Measurements from ENCODE around the gene TIMM13. TPM values are rescaled to one million over a fixed set of nuclear protein-coding genes. Genes with fewer than 3 reads are reported as not detected.

Gene TIMM13
- total and polyA plus RNA-seq, 2 donors (not counting 1 experiment from before 2014, with no cell fraction given) = 19.4 to 32.5 TPM

- Mint-ChIP-seq H3K4me1 (peaks cover 34% of the 10 kb centered on the region), H3K4me3 (peak overlapping the region; percentile 88), H3K9me3 (ENCODE audit: insufficient read depth) (no peaks in the 10 kb centered on the region), H3K27ac (peak overlapping the region; percentile 87), H3K27me3 (no peaks in the 10 kb centered on the region)
- under 1% methylated on average over 45 of the region's 45 CpGs for WGBS (ENCODE audit: insufficient coverage)
- Histone ChIP-seq H2AFZ (ENCODE audit: insufficient read depth, low read depth, low read length, poor library complexity, severe bottlenecking) (no peak overlapping the region), H3K4me2 (replicated peaks; ENCODE audit: low read depth, low read length, poor library complexity, severe bottlenecking) (peak overlapping the region; percentile 100), H3K4me1 (ENCODE audit: control insufficient read depth in 2 of 2, insufficient read depth in 2 of 2, low read length in 2 of 2) (peaks cover 30 to 47% of the 10 kb centered on the region in 2 donors), H3K4me3 (ENCODE audit: control extremely low read depth in 1 of 5, extremely low read depth in 1 of 5, insufficient read depth in 1 of 5, low read depth in 2 of 5, low read length in 4 of 5) (peak overlapping the region; percentile 57 to 100 (median 100)), H3K27ac (ENCODE audit: low read length in 2 of 2) (peak overlapping the region; percentile 72), H3K9ac (ENCODE audit: low read length) (peak overlapping the region; percentile 85), H3K27me3 (replicated peaks in 1 of 4; ENCODE audit: control extremely low read depth in 1 of 4, control insufficient read depth in 3 of 4, insufficient read depth in 4 of 4, low read length in 3 of 4) (no peaks in the 10 kb centered on the region), H3K36me3 (replicated peaks in 1 of 2; ENCODE audit: control extremely low read depth in 1 of 2, control insufficient read depth in 1 of 2, extremely low read depth in 1 of 2, insufficient read depth in 2 of 2, low read length in 1 of 2) (no peaks in the 10 kb centered on the region), H4K20me1 (ENCODE audit: control insufficient read depth, insufficient read depth, low read length, poor library complexity, severe bottlenecking) (peaks cover 37% of the 10 kb centered on the region), H3K9me3 (ENCODE audit: control extremely low read depth in 1 of 3, control insufficient read depth in 2 of 3, insufficient read depth in 1 of 3, low read length in 2 of 3) (no peaks in the 10 kb centered on the region), H3K79me2 (ENCODE audit: control insufficient read depth, insufficient read depth, low read length) (peaks cover 30% of the 10 kb centered on the region)
- DNase-seq = peak; percentile 83
- intact Hi-C loops (cut with micrococcal nuclease) = loop anchor here (2.0 to 10.0 kb wide), 4 partner anchors 200 to 320 kb away; partner anchors contain the start of genes AP3D1, PLEKHJ1, SF3A2 and SLC39A3
- ChIA-PET CTCF (interaction anchor here (0.7 to 4.2 kb wide), 19 partner anchors 9 to 303 kb away, joined by 3 to 134 read pairs (median 12); no protein-coding TSS in a partner anchor), POLR2A (interaction anchor here (0.7 to 4.7 kb wide), 25 partner anchors 9 to 1252 kb away, joined by 3 to 77 read pairs (median 12); partner anchors contain the start of gene LMNB2)
- peak; percentile 5 for ATAC-seq (ENCODE audit: low read depth)
- TF ChIP-seq, protein P1, sequence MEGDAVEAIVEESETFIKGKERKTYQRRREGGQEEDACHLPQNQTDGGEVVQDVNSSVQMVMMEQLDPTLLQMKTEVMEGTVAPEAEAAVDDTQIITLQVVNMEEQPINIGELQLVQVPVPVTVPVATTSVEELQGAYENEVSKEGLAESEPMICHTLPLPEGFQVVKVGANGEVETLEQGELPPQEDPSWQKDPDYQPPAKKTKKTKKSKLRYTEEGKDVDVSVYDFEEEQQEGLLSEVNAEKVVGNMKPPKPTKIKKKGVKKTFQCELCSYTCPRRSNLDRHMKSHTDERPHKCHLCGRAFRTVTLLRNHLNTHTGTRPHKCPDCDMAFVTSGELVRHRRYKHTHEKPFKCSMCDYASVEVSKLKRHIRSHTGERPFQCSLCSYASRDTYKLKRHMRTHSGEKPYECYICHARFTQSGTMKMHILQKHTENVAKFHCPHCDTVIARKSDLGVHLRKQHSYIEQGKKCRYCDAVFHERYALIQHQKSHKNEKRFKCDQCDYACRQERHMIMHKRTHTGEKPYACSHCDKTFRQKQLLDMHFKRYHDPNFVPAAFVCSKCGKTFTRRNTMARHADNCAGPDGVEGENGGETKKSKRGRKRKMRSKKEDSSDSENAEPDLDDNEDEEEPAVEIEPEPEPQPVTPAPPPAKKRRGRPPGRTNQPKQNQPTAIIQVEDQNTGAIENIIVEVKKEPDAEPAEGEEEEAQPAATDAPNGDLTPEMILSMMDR (IDR thresholded peaks at IDR 0.05) = no peak
- TF ChIP-seq EZH2 (IDR thresholded peaks at IDR 0.05; ENCODE audit: borderline replicate concordance, insufficient read depth, low read depth, low read length, poor library complexity, severe bottlenecking) = no peak
These were observed 47.8 kb upstream of the TIMM13 start for GRCh38 chr19:2475018-2475701.

All from B cell (primary cell).